CD4-positive, alpha-beta memory T cell (primary cell): ENCODE data around the gene PERM1. TPM values are rescaled to one million over a fixed set of nuclear protein-coding genes. Genes with fewer than 3 reads are reported as not detected.

Experiments
- CTCF ChIA-PET: fragments of 350-600 bp; sonication (Branson Sonifier 250); formaldehyde crosslinking; loops from one replicate; lab custom pipeline; 2021; ENCODE audit warnings: inconsistent platforms; ENCODE audit not compliant: partially characterized antibody; lab: Charles Lee
- POLR2A ChIA-PET: fragments of 350-600 bp; sonication (Branson Sonifier 250); formaldehyde crosslinking; loops from one replicate; lab custom pipeline; 2021; ENCODE audit not compliant: partially characterized antibody; lab: Charles Lee
- DNase-seq, 5 donors: peaks; one replicate each; pipeline versions ENCODE4 v3.0.0 to v3.0.0-alpha.2; 2020 to 2022; ENCODE audit warnings: mixed read lengths in 1 of 5
- H3K27ac ChIP-seq: one replicate; pipeline ENCODE4 v1.7.0; 2013; ENCODE audit warnings: low read depth, low read length
- H3K27me3 ChIP-seq: 2 replicates; pipeline ENCODE4 v1.7.0; 2013; ENCODE audit warnings: mild to moderate bottlenecking, low read length, moderate library complexity; ENCODE audit not compliant: insufficient read depth
- H3K36me3 ChIP-seq: 2 replicates; pipeline ENCODE4 v1.7.0; 2013; ENCODE audit warnings: mild to moderate bottlenecking, low read length, moderate library complexity; ENCODE audit not compliant: insufficient read depth
- H3K4me1 ChIP-seq: 2 replicates; pipeline ENCODE4 v1.7.0; 2013; ENCODE audit warnings: mild to moderate bottlenecking, low read length, moderate library complexity; ENCODE audit not compliant: insufficient read depth
- H3K4me3 ChIP-seq, 2 donors: one replicate each; pipeline ENCODE4 v1.7.0; 2013; ENCODE audit warnings: low read length in 2 of 2, mild to moderate bottlenecking in 1 of 2
- H3K9me3 ChIP-seq, 2 donors: one replicate each; pipeline ENCODE4 v1.7.0; 2013; ENCODE audit warnings: low read length in 2 of 2, control low read depth in 1 of 2; ENCODE audit not compliant: control insufficient read depth in 1 of 2
- H3K27ac Mint-ChIP-seq, 7 donors: one replicate each; pipeline ENCODE4 v1.8.0; 2020 to 2021; ENCODE audit warnings: mixed read lengths in 7 of 7, mild to moderate bottlenecking in 6 of 7, inconsistent platforms in 3 of 7, moderate library complexity in 3 of 7
- H3K27me3 Mint-ChIP-seq, 2 donors: one replicate each; pipeline ENCODE4 v1.8.0; 2020 to 2021; ENCODE audit warnings: mixed read lengths in 2 of 2
- H3K36me3 Mint-ChIP-seq, 2 donors: one replicate each; pipeline ENCODE4 v1.8.0; 2020 to 2021; ENCODE audit warnings: mixed read lengths in 2 of 2, inconsistent platforms in 1 of 2, mild to moderate bottlenecking in 1 of 2
- H3K4me1 Mint-ChIP-seq, 4 donors: one replicate each; pipeline ENCODE4 v1.8.0; 2020 to 2021; ENCODE audit warnings: mixed read lengths in 4 of 4, mild to moderate bottlenecking in 1 of 4
- H3K4me3 Mint-ChIP-seq, 8 donors: one replicate each; pipeline ENCODE4 v1.8.0; 2020 to 2021; ENCODE audit warnings: mixed read lengths in 8 of 8, mild to moderate bottlenecking in 7 of 8, moderate library complexity in 6 of 8, inconsistent platforms in 3 of 8
- H3K9me3 Mint-ChIP-seq, 8 donors: one replicate each; pipeline ENCODE4 v1.8.0; 2020 to 2021; ENCODE audit warnings: mixed read lengths in 8 of 8, mild to moderate bottlenecking in 5 of 8, inconsistent platforms in 3 of 8, moderate library complexity in 1 of 8
- intact Hi-C: fragments of 100-400 bp; cut with micrococcal nuclease; formaldehyde crosslinking; loops from one replicate; pipeline ENCODE4 v1.15.1; 2023
- polyA plus RNA-seq, 2 donors: library from polyadenylated mRNA; unstranded; fragments of 300-500 nt; fragmentation: Illumina TruSeq; gene quantifications; one replicate each; pipeline ENCODE4 v1.2.3, GENCODE V29; 2021
- total RNA-seq, 2 experiments: library from RNA; stranded (reverse); gene quantifications; one replicate each; pipeline ENCODE4 v1.2.3, GENCODE V29; 2021

PERM1 gene
- total and polyA plus RNA-seq, 4 experiments from 2014 or later: 0.16 TPM; not detected in 3

- Histone ChIP-seq H3K9me3 (no peaks in the 10 kb centered on the region), H3K27ac (no peak overlapping the region), H3K36me3 (no peaks in the 10 kb centered on the region), H3K4me1 (no peaks in the 10 kb centered on the region), H3K4me3 (no peak overlapping the region), H3K27me3 (peaks cover 1% of the 10 kb centered on the region)
- no peak overlapping the region for H3K27ac Mint-ChIP-seq
- peaks cover 6 to 18% of the 10 kb centered on the region in 2 donors for H3K27me3 Mint-ChIP-seq
- no peaks in the 10 kb centered on the region for H3K36me3 Mint-ChIP-seq
- POLR2A ChIA-PET: interaction anchor here (1.2 kb wide), 1 partner anchor 11 kb away, joined by 4 read pairs; no protein-coding TSS in a partner anchor
- H3K9me3 Mint-ChIP-seq: no peaks in the 10 kb centered on the region
- H3K4me1 Mint-ChIP-seq: peaks cover 0 to 4% (median 4%) of the 10 kb centered on the region in 4 donors
- H3K4me3 Mint-ChIP-seq: no peak overlapping the region
- CTCF ChIA-PET: no interaction called here
- intact Hi-C loops: no loop called here
- DNase-seq: no peak
Measured at GRCh38 chr1:931380-932172, 50.3 kb downstream of the PERM1 start.

DNA sequence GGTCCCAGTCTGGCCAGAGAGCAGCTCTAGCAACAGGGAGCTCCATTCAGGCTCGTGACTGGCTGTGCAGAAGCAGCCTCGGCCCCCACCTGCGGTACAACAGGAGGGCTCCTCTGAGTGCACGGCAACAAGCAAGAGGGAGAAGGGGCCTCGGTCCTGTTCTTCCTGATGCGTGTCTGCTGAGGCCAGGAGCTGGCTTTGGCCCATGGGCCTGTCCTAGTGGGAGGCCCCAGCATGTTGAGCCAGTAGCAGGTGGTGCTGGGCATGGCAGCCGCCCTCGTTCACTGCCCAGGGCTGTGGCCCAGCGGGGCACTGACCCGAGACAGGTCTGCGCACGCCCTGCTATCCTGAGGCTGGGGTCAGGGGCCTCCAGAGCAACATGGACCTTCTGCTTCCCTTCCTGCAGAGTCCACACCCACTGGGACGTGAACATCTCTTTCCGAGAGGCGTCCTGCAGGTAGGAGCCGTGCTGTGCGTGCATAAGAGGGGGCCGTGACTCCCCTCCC is 51.2 kb downstream of the PERM1 start:
- H3K4me3 ChIP-seq: no peak overlapping the region
- Mint-ChIP-seq H3K27me3 (peaks cover 12 to 24% of the 10 kb centered on the region in 2 donors), H3K4me1 (peaks cover 2 to 7% (median 4%) of the 10 kb centered on the region in 4 donors), H3K9me3 (no peaks in the 10 kb centered on the region), H3K36me3 (no peaks in the 10 kb centered on the region), H3K4me3 (no peak overlapping the region), H3K27ac (no peak overlapping the region)
- intact Hi-C loops: no loop called here
- H3K9me3 ChIP-seq: no peaks in the 10 kb centered on the region
- ChIA-PET POLR2A (no interaction called here), CTCF (no interaction called here)
- no peak overlapping the region for H3K27ac ChIP-seq
- peaks cover 4% of the 10 kb centered on the region for H3K4me1 ChIP-seq
- peaks cover 10% of the 10 kb centered on the region for H3K27me3 ChIP-seq
- no peaks in the 10 kb centered on the region for H3K36me3 ChIP-seq
- no peak for DNase-seq

DNA sequence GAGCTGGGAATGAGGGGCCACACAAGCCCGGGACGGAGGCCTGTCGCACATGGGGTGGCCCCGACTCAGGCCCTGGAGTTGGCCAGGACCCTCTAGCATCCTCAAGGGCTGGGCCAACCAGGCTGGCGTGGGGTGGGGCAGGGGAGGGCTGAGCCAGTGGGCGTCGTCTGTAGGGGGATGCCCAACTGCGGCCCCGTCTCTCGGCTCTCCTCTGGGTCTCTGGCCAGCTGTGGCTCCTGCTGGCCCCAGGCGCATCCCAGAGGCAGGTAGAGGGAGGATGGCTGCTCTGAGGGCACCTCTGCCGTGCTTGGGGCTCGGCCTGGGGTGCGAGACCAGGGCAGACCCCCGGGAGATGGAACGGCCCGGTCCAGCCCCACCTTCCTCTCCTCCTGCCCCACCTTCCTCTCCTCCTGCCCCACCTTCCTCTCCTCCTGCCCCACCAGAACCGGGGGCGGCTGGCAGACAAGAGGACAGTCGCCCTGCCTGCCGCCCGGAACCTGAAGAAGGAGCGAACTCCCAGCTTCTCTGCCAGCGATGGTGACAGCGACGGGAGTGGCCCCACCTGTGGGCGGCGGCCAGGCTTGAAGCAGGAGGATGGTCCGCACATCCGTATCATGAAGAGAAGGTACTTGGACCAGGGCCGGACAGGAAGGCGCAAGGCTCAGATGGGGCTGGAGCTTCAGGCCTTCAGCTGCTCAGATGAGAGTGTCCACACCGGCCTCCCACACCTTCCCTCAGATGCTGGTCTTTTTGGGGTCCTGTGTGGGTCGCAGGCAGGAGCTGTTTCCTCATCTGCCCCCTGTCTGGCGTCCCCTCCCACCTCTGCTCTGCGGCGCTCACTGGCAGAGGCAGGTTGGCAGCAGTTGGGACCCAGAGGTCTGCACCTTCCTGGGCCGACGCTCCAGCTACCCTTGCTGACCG is 51.9 kb downstream of the PERM1 start:
- intact Hi-C loops: no loop called here
- no peak overlapping the region for H3K4me3 Mint-ChIP-seq
- H3K4me1 Mint-ChIP-seq: peaks cover 2 to 5% (median 3%) of the 10 kb centered on the region in 4 donors
- no peaks in the 10 kb centered on the region for H3K9me3 ChIP-seq
- H3K27me3 ChIP-seq: peaks cover 10% of the 10 kb centered on the region
- H3K4me1 ChIP-seq: peaks cover 7% of the 10 kb centered on the region
- H3K36me3 Mint-ChIP-seq: no peaks in the 10 kb centered on the region
- CTCF ChIA-PET: no interaction called here
- peaks cover 10 to 21% of the 10 kb centered on the region in 2 donors for H3K27me3 Mint-ChIP-seq
- no peak overlapping the region for H3K27ac Mint-ChIP-seq
- no peaks in the 10 kb centered on the region for H3K9me3 Mint-ChIP-seq
- no peak overlapping the region for H3K4me3 ChIP-seq
- POLR2A ChIA-PET: no interaction called here
- H3K36me3 ChIP-seq: no peaks in the 10 kb centered on the region
- DNase-seq: no peak
- no peak overlapping the region for H3K27ac ChIP-seq

DNA sequence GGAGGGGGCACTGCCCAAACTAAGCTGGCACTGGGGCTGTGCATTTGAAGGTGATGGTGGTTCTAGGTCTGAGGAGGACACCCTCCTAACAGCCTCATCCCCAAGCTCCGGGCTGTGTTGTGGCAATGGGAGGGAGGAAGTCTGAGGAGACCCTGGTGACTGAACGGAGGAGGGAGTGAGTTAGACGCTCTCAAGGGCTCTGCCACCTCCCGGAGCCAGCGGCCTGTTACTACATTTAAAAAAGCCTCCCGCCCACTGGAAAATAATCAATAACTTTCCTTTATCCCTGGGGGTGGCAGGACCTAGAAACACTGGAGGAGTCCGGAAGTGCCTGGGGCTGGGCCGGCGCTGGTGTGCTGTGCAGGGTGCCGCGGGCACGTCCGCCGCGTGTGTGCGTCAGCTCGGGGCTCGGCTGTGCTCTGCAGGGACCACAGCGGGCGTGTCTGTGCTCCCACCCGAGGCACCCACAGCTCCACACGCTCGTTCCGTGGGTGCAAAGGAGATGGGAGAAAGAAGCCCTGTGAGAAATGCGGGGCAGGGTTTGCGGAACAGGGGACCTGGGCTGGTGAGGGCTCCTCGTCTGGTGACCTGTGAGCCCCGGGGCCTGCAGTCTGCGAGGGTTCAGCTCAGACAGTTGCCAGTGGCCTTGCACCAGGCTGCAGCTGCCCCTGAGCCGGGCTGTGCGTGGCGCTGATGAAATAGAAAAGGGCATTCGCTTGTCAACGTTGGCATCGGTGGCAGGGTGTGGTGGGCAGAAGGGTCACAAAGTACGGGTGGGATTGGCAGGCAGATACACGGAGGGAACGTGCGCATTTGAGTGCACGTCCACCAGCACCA is 52.9 kb downstream of the PERM1 start:
- peaks cover 7% of the 10 kb centered on the region for H3K4me1 ChIP-seq
- Mint-ChIP-seq H3K27me3 (peaks cover 10 to 19% of the 10 kb centered on the region in 2 donors), H3K4me1 (peaks cover 0 to 5% (median 2%) of the 10 kb centered on the region in 4 donors), H3K9me3 (no peaks in the 10 kb centered on the region), H3K4me3 (no peak overlapping the region), H3K27ac (no peak overlapping the region), H3K36me3 (no peaks in the 10 kb centered on the region)
- POLR2A ChIA-PET: no interaction called here
- H3K4me3 ChIP-seq: no peak overlapping the region
- H3K9me3 ChIP-seq: no peaks in the 10 kb centered on the region
- no peaks in the 10 kb centered on the region for H3K36me3 ChIP-seq
- H3K27ac ChIP-seq: no peak overlapping the region
- H3K27me3 ChIP-seq: peaks cover 10% of the 10 kb centered on the region
- intact Hi-C loops: no loop called here
- DNase-seq: no peak
- CTCF ChIA-PET: no interaction called here

- no peak overlapping the region for H3K27ac ChIP-seq
- intact Hi-C loops: no loop called here
Measured at GRCh38 chr1:927748-928147, 54.1 kb downstream of the PERM1 start.

DNA sequence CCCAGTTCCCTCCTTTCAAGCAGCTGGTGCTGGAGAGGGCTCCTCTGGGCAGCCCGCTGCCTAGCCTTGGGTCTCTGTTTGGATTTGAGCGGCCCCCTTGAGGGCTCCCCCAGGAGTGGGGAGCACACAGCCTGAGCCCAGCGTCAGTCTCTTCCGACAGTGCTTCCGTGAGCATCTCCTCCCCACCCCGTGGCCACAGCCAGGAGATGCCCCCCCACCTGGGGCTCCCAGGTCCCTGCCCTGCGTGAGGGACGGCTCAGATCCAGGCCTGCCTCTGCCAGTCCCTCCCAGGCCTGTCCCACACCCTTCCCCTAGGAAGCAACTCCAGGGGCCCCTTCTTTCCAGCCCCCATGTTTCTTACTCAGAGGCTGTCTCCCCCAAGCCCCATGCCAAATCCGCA is 54.7 kb downstream of the PERM1 start:
- Mint-ChIP-seq H3K27me3 (peaks cover 18 to 26% of the 10 kb centered on the region in 2 donors), H3K4me1 (peaks cover 5 to 15% (median 8%) of the 10 kb centered on the region in 4 donors), H3K27ac (no peak overlapping the region), H3K4me3 (no peak overlapping the region), H3K36me3 (peaks cover 0 to 1% of the 10 kb centered on the region in 2 donors), H3K9me3 (no peaks in the 10 kb centered on the region)
- peaks cover 19% of the 10 kb centered on the region for H3K4me1 ChIP-seq
- peaks cover 18% of the 10 kb centered on the region for H3K27me3 ChIP-seq
- ChIA-PET CTCF (no interaction called here), POLR2A (no interaction called here)
- DNase-seq: no peak
- H3K36me3 ChIP-seq: no peaks in the 10 kb centered on the region
- no peaks in the 10 kb centered on the region for H3K9me3 ChIP-seq
- no peak overlapping the region for H3K27ac ChIP-seq
- H3K4me3 ChIP-seq: no peak overlapping the region
- intact Hi-C loops: no loop called here

More at GRCh38 chr1:927748-928147, 54.1 kb downstream of the PERM1 start:
- H3K27me3 ChIP-seq: peaks cover 15% of the 10 kb centered on the region
- H3K4me3 Mint-ChIP-seq: peak overlapping the region in 1 of 8 donors; percentile 20
- H3K9me3 Mint-ChIP-seq: no peaks in the 10 kb centered on the region
- H3K4me1 ChIP-seq: peaks cover 15% of the 10 kb centered on the region
- H3K36me3 ChIP-seq: no peaks in the 10 kb centered on the region
- CTCF ChIA-PET: no interaction called here
- H3K4me3 ChIP-seq: no peak overlapping the region
- H3K36me3 Mint-ChIP-seq: peaks cover 0 to 1% of the 10 kb centered on the region in 2 donors
- POLR2A ChIA-PET: no interaction called here
- H3K9me3 ChIP-seq: no peaks in the 10 kb centered on the region
- peaks cover 5 to 12% (median 8%) of the 10 kb centered on the region in 4 donors for H3K4me1 Mint-ChIP-seq
- peaks cover 17 to 24% of the 10 kb centered on the region in 2 donors for H3K27me3 Mint-ChIP-seq
- DNase-seq: no peak
- H3K27ac Mint-ChIP-seq: no peak overlapping the region
